Tibial artery (tissue), 4 donors: ENCODE measurements around the gene ISYNA1.
A peak's percentile ranks its signal among the peaks of the same experiment; 100 is the strongest.

Experiments used
- DNase-seq, 2 donors: peaks; one replicate each; pipeline ENCODE4 v3.0.0-alpha.2; 2019
- H3K27ac ChIP-seq, 2 donors: fragments of 200-600 bp; sonication (generic) in 1 of 2; 1 replicate in 1 of 2; 2 replicates in 1 of 2; pipeline ENCODE4 v1.5.1; 2018 to 2019; ENCODE audit warnings: mild to moderate bottlenecking in 1 of 2
- H3K27me3 ChIP-seq, 2 donors: fragments of 200-600 bp; sonication (generic) in 1 of 2; one replicate each; pipeline versions ENCODE4 v1.5.1 to v1.6.0; 2016 to 2019
- H3K36me3 ChIP-seq, 3 donors: fragments of 200-600 bp; sonication (generic) in 2 of 3; one replicate each; pipeline ENCODE4 v1.5.1; 2016 to 2019; ENCODE audit warnings: mild to moderate bottlenecking in 2 of 3
- H3K4me1 ChIP-seq, 4 donors: fragments of 200-600 bp; sonication (generic) in 2 of 4; 1 replicate in 3 of 4; 2 replicates in 1 of 4; pipeline ENCODE4 v1.5.1; 2016 to 2019
- H3K4me3 ChIP-seq, 2 donors: fragments of 200-600 bp; sonication (generic) in 1 of 2; 1 replicate in 1 of 2; 2 replicates in 1 of 2; pipeline ENCODE4 v1.5.1; 2018 to 2019; ENCODE audit warnings: mild to moderate bottlenecking in 2 of 2
- H3K9me3 ChIP-seq, 3 donors: fragments of 200-600 bp; sonication (generic) in 1 of 3; one replicate each; pipeline ENCODE4 v1.5.1; 2016 to 2019
- CTCF ChIP-seq, 2 experiments: fragments of 200-600 bp in 1 of 2; fragments of 450-650 bp in 1 of 2; IDR thresholded peaks; one replicate each; pipeline ENCODE4 v1.5.1; 2017 to 2019; ENCODE audit warnings: antibody characterized with exemption in 2 of 2, mild to moderate bottlenecking in 1 of 2, moderate library complexity in 1 of 2
- intact Hi-C: fragments of 100-400 bp; cut with DNase I; formaldehyde crosslinking; loops from one replicate; pipeline ENCODE4 v1.15.0; 2023; ENCODE audit warnings: low total_unique reads

ISYNA1 gene

GRCh38 chr19:18450931-18451836 lies 13.3 kb upstream of the ISYNA1 start:
- peak; percentile 97 to 98 for TF ChIP-seq CTCF (IDR thresholded peaks at IDR 0.05)
- DNase-seq, result peak; percentile 83 to 92
- Histone ChIP-seq H3K4me1 (peaks cover 0 to 12% (median 5%) of the 10 kb centered on the region in 4 donors), H3K36me3 (peaks cover 34 to 89% (median 49%) of the 10 kb centered on the region in 3 donors), H3K9me3 (no peaks in the 10 kb centered on the region), H3K27me3 (no peaks in the 10 kb centered on the region), H3K27ac (peak overlapping the region in 1 of 2 donors; percentile 7), H3K4me3 (no peak overlapping the region)
- intact Hi-C loops, result loop anchor here (5.0 kb wide), 1 partner anchor 131 kb away; no protein-coding TSS in a partner anchor

DNA sequence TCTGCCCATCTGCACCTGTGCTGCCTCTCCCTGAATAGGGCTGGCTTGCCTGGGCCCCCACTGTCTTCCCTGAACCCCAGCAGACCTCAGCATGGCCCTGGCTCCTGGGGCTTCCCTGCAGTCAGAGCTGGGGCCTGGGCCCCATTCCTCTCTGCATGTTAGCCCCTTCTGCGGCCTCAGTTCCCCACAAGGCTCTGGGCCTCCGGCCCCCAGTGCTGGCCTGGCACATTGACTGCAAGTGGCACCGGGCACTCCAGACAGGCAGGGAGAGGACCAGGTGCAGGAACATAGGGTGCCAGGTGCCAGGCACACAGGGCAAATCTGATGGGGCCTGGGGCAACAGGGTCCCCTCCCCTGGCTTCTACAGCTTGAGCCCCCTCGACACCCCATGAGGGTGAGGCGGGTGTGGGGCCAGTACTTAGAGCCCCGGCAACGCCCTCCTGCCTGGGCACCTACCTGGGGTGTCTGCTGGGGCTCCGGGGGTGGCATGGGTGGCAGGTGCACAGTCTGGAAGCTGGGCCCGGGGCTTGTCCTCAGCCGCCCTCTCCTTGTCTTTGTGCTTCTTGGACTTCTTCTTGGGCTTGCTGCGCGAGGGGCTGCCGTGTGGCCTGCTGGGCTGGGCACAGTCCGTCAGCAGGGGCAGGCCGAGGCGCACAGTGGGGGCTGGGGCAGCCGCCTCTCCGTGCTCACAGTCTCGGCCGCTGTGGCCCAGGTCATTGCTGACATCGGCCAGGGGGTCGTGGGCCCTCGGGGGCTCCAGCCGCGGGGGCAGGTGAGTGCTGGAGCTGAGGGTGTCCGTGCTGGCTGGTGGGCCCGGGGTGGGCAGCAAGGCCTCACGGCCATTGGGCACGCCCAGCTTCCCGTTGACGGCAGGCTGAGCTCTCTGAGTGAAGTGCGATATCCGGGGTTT lies 12.3 kb upstream of the ISYNA1 start:
- DNase-seq, result no peak
- no peak overlapping the region for H3K27ac ChIP-seq
- peaks cover 43 to 89% (median 58%) of the 10 kb centered on the region in 3 donors for H3K36me3 ChIP-seq
- no peaks in the 10 kb centered on the region for H3K27me3 ChIP-seq
- intact Hi-C loops, result loop anchor here (5.0 kb wide), 1 partner anchor 132 kb away; no protein-coding TSS in a partner anchor
- no peak overlapping the region for H3K4me3 ChIP-seq
- TF ChIP-seq CTCF (IDR thresholded peaks at IDR 0.05), result no peak
- H3K9me3 ChIP-seq, result no peaks in the 10 kb centered on the region
- peaks cover 0 to 12% (median 5%) of the 10 kb centered on the region in 4 donors for H3K4me1 ChIP-seq

GRCh38 chr19:18449552-18449951 lies 11.6 kb upstream of the ISYNA1 start:
- peaks cover 0 to 12% (median 5%) of the 10 kb centered on the region in 4 donors for H3K4me1 ChIP-seq
- peaks cover 50 to 92% (median 65%) of the 10 kb centered on the region in 3 donors for H3K36me3 ChIP-seq
- H3K27ac ChIP-seq, result no peak overlapping the region
- H3K9me3 ChIP-seq, result no peaks in the 10 kb centered on the region
- no peak for TF ChIP-seq CTCF (IDR thresholded peaks at IDR 0.05)
- DNase-seq, result no peak
- no peak overlapping the region for H3K4me3 ChIP-seq
- H3K27me3 ChIP-seq, result no peaks in the 10 kb centered on the region
- intact Hi-C loops, result no loop called here

DNA sequence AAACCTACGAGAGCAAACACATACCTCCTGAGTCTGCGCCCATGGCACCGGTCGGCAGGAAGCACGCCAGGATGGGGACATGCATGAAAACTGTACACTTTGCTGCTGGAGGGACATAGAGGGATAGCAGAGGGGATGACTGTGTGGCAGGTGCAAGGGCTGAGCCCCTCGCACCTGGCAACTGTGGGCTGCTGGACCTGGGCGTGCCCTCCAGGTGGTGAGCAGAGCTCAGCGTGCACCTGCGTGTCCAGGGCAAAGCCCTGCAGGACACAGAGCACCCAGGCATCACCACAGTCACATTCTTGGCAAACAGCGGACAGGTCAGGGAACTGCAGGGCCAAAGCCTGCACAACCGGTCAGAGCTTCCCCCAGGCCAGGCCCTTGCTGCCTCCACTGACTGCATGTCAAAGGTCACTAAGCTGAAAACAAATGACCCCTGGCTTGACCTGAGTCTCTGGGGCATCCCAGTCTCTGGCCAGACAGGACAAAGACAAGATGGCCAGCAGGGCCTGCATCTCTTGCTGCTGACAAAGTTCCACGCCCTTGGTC lies 9.0 kb upstream of the ISYNA1 start:
- Histone ChIP-seq H3K9me3 (no peaks in the 10 kb centered on the region), H3K27me3 (no peaks in the 10 kb centered on the region), H3K36me3 (peaks cover 62 to 91% (median 73%) of the 10 kb centered on the region in 3 donors), H3K4me3 (no peak overlapping the region), H3K4me1 (peaks cover 0 to 12% (median 5%) of the 10 kb centered on the region in 4 donors), H3K27ac (no peak overlapping the region)
- DNase-seq, result no peak
- no peak for TF ChIP-seq CTCF (IDR thresholded peaks at IDR 0.05)
- intact Hi-C loops, result no loop called here

- H3K27me3 ChIP-seq, result no peaks in the 10 kb centered on the region
- TF ChIP-seq CTCF (IDR thresholded peaks at IDR 0.05), result no peak
- peaks cover 0 to 11% (median 4%) of the 10 kb centered on the region in 4 donors for H3K4me1 ChIP-seq
- no peaks in the 10 kb centered on the region for H3K9me3 ChIP-seq
- no peak overlapping the region for H3K4me3 ChIP-seq
- H3K27ac ChIP-seq, result no peak overlapping the region
- intact Hi-C loops, result no loop called here
- no peak for DNase-seq
- peaks cover 62 to 89% (median 67%) of the 10 kb centered on the region in 3 donors for H3K36me3 ChIP-seq
These were observed 8.3 kb upstream of the ISYNA1 start for GRCh38 chr19:18446145-18446810.
